HCT116 (cell line): ENCODE results near the gene PLPPR3.

ENCODE experiments used
- CTCF ChIP-seq, 3 experiments: fragments of 200-600 bp in 1 of 3; sonication (generic) in 1 of 3; IDR thresholded peaks in 2 of 3; conservative IDR thresholded peaks in 1 of 3; 2 replicates each; pipeline ENCODE4 v1.5.1; 2012 to 2017; ENCODE audit warnings: low read depth in 2 of 3, low read length in 2 of 3, antibody characterized with exemption in 1 of 3, borderline replicate concordance in 1 of 3, control low read depth in 1 of 3, mild to moderate bottlenecking in 1 of 3, mixed read lengths in 1 of 3, mixed run types in 1 of 3, moderate library complexity in 1 of 3; ENCODE audit not compliant: insufficient read depth in 1 of 3
- ELF1 ChIP-seq: IDR thresholded peaks from 2 replicates; pipeline ENCODE4 v1.6.1; 2012; ENCODE audit warnings: low read depth, borderline replicate concordance
- EZH2 ChIP-seq: fragments of 200-600 bp; sonication (generic); IDR thresholded peaks from 2 replicates; pipeline ENCODE4 v1.6.1; 2017; ENCODE audit warnings: antibody characterized with exemption, mixed run types
- FOSL1 ChIP-seq: IDR thresholded peaks from 2 replicates; pipeline ENCODE4 v1.6.1; 2012; ENCODE audit warnings: low read depth
- JUND ChIP-seq: IDR thresholded peaks from 2 replicates; pipeline ENCODE4 v1.6.1; 2012
- POLR2A ChIP-seq: IDR thresholded peaks from 2 replicates; pipeline ENCODE4 v1.7.0; 2011; ENCODE audit warnings: borderline replicate concordance; ENCODE audit not compliant: insufficient read depth, insufficient read length; ENCODE audit errors: extremely low read depth
- POLR2AphosphoS5 ChIP-seq: IDR thresholded peaks from 2 replicates; pipeline ENCODE4 v1.6.1; 2011; ENCODE audit warnings: mild to moderate bottlenecking, low read depth, low read length, moderate library complexity
- RAD21 ChIP-seq: IDR thresholded peaks from 2 replicates; pipeline ENCODE4 v1.6.1; 2012; ENCODE audit warnings: low read depth, mild to moderate bottlenecking
- SIN3A ChIP-seq: IDR thresholded peaks from 2 replicates; pipeline ENCODE4 v1.6.1; 2012; ENCODE audit warnings: low read depth
- SP1 ChIP-seq: IDR thresholded peaks from 2 replicates; pipeline ENCODE4 v1.6.1; 2012; ENCODE audit warnings: low read depth
- SRF ChIP-seq: IDR thresholded peaks from 2 replicates; pipeline ENCODE4 v1.6.1; 2012; ENCODE audit warnings: low read depth
- TCF7L2 ChIP-seq: IDR thresholded peaks from 2 replicates; pipeline ENCODE4 v1.7.0; 2011; ENCODE audit warnings: borderline replicate concordance, inconsistent platforms; ENCODE audit not compliant: insufficient read depth, insufficient read length; ENCODE audit errors: extremely low read depth
- YY1 ChIP-seq: IDR thresholded peaks from 2 replicates; pipeline ENCODE4 v1.6.1; 2011; ENCODE audit warnings: low read length, low read depth, moderate library complexity, mild to moderate bottlenecking; ENCODE audit not compliant: insufficient replicate concordance; ENCODE audit errors: extremely low read depth

GRCh38 chr19:843180-843835 is 21.6 kb upstream of the PLPPR3 start:
- peak in 2 of 3 experiments; percentile 23 to 24; a peak in 3 of 6 replicates for TF ChIP-seq CTCF (IDR thresholded peaks at IDR 0.05 in 2 of 3, conservative IDR thresholded peaks at IDR 0.05 in 1 of 3; ENCODE audit: borderline replicate concordance in 1 of 3, insufficient read depth in 1 of 3, low read depth in 2 of 3, low read length in 2 of 3)
- no peak for TF ChIP-seq POLR2AphosphoS5
- no peak for TF ChIP-seq RAD21
- no peak for TF ChIP-seq JUND
- TF ChIP-seq EZH2: no peak
- no peak for TF ChIP-seq SIN3A
- no peak for TF ChIP-seq ELF1
- TF ChIP-seq POLR2A: no peak
- TF ChIP-seq SRF: no peak
- no peak for TF ChIP-seq YY1
- TF ChIP-seq FOSL1: no peak
- TF ChIP-seq SP1: no peak
- TF ChIP-seq TCF7L2: peak; percentile 36
